GM23248 (cell line): Measurements from ENCODE around the gene SNRPA.

Source experiments
- EZH2 ChIP-seq: fragments of 200-600 bp; sonication (generic); IDR thresholded peaks from 2 replicates; pipeline ENCODE4 v1.6.1; 2018; ENCODE audit warnings: antibody characterized with exemption, mild to moderate bottlenecking; ENCODE audit not compliant: insufficient read depth, poor library complexity, severe bottlenecking
- EZH2phosphoT487 ChIP-seq: fragments of 200-600 bp; sonication (generic); IDR thresholded peaks from 2 replicates; pipeline ENCODE4 v1.6.1; 2018; ENCODE audit warnings: antibody characterized with exemption, moderate library complexity, mild to moderate bottlenecking, low read depth; ENCODE audit not compliant: insufficient read depth

- no peak for TF ChIP-seq EZH2
- no peak for TF ChIP-seq EZH2phosphoT487
Observed at GRCh38 chr19:40705950-40706619, 44.9 kb upstream of the SNRPA start.
